ENCODE data around the gene PRKRIP1.

PRKRIP1 gene

GRCh38 chr7:102434039-102434486 lies 37.9 kb downstream of the PRKRIP1 start:
- no peaks in the 10 kb centered on the region for H3K79me1 ChIP-seq (ENCODE audit: low read length)
- no peak overlapping the region for H3K23ac ChIP-seq (ENCODE audit: low read length)
- H3K27ac ChIP-seq (ENCODE audit: low read depth, low read length): no peak overlapping the region
- peak overlapping the region; percentile 68 for H3K56ac ChIP-seq (ENCODE audit: low read length)
- H3K4ac ChIP-seq (ENCODE audit: low read depth, low read length): no peak overlapping the region
- no peak overlapping the region for H4K8ac ChIP-seq (ENCODE audit: low read depth, low read length)
- no peak for DNase-seq
- no peaks in the 10 kb centered on the region for H3K79me2 ChIP-seq (ENCODE audit: control insufficient read depth, insufficient read depth, low read length)
- H2BK5ac ChIP-seq (ENCODE audit: low read length): no peak overlapping the region
- H3K27me3 ChIP-seq (ENCODE audit: insufficient read depth, low read length, poor library complexity): no peaks in the 10 kb centered on the region
- peak overlapping the region; percentile 66 for H3K4me3 ChIP-seq (ENCODE audit: low read length)
- peaks cover 7% of the 10 kb centered on the region for H3K4me1 ChIP-seq (ENCODE audit: control insufficient read depth, low read depth, low read length)
- H3K9ac ChIP-seq (ENCODE audit: low read length): peak overlapping the region; percentile 74
- H3K4me2 ChIP-seq (ENCODE audit: low read length): peak overlapping the region; percentile 71
- no peaks in the 10 kb centered on the region for H3K36me3 ChIP-seq (ENCODE audit: control insufficient read depth, insufficient read depth, low read length)
- H4K5ac ChIP-seq (ENCODE audit: low read length): no peak overlapping the region
- no peak overlapping the region for H2BK15ac ChIP-seq (replicated peaks; ENCODE audit: low read depth)
- no peak overlapping the region for H2AK5ac ChIP-seq (ENCODE audit: low read length)
- WGBS (ENCODE audit: extremely low coverage, insufficient coverage, low lambda C conversion rate): no CpG with 5 or more reads among the region's 9 CpGs
- no peak overlapping the region for H2BK120ac ChIP-seq (ENCODE audit: low read depth, low read length)
- no peak overlapping the region for H3K18ac ChIP-seq (ENCODE audit: low read length)

- no CpG with 5 or more reads among the region's 10 CpGs for WGBS (ENCODE audit: extremely low coverage, insufficient coverage, low lambda C conversion rate)
- no peak for DNase-seq
- no peaks in the 10 kb centered on the region for H3K36me3 ChIP-seq (ENCODE audit: control insufficient read depth, insufficient read depth, low read length)
These were observed 40.0 kb downstream of the PRKRIP1 start for GRCh38 chr7:102436118-102436517.

DNA sequence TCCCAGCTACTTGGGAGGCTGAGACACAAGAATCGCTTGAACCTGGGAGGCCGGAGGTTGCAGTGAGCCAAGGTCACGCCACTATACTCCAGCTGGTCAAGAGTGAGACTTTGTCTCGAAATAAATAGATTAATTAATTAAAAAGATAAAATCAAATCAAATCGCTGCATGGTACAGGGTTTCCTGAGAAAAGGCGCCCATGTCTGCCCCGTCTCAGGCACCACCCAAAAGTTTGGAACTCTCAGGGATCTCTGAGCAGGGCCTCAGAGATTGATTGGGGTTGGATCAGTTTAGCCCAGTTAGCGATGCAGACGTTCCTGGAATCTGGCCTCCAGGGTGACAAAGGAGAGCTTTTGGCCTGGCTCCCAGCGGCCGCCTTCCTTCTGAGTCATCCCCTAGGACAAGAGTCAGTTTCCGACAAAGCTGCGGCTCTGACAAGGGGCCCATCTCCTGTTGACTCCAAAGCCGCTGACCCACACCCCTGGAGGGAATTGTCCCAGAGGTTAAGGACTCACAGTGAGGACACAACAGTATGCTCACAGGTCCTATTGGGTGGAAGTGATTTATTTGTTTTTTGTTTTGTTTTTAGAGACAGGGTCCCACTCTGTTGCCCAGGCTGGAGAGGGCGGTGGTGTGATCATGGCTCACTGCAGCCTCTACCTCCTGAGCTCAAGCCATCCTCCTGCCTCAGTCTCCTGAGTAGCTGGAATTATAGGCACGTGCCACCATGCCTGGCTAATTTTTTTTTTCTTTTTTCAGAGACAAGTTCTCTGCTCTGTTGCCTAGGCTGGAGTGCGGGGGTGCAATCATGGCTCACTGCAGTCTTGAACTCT lies 44.0 kb downstream of the PRKRIP1 start:
- DNase-seq: peak; percentile 89
- Histone ChIP-seq H4K8ac (ENCODE audit: low read depth, low read length) (no peak overlapping the region), H2BK5ac (ENCODE audit: low read length) (no peak overlapping the region), H3K79me1 (ENCODE audit: low read length) (no peaks in the 10 kb centered on the region), H3K36me3 (ENCODE audit: control insufficient read depth, insufficient read depth, low read length) (peaks cover 2% of the 10 kb centered on the region), H2BK120ac (ENCODE audit: low read depth, low read length) (no peak overlapping the region), H3K4me1 (ENCODE audit: control insufficient read depth, low read depth, low read length) (no peaks in the 10 kb centered on the region), H2BK15ac (replicated peaks; ENCODE audit: low read depth) (no peak overlapping the region), H3K27ac (ENCODE audit: low read depth, low read length) (peak overlapping the region; percentile 51), H3K18ac (ENCODE audit: low read length) (no peak overlapping the region), H3K4me2 (ENCODE audit: low read length) (no peak overlapping the region), H3K56ac (ENCODE audit: low read length) (no peak overlapping the region), H3K4me3 (ENCODE audit: low read length) (no peak overlapping the region), H3K4ac (ENCODE audit: low read depth, low read length) (no peak overlapping the region), H3K27me3 (ENCODE audit: insufficient read depth, low read length, poor library complexity) (no peaks in the 10 kb centered on the region), H3K79me2 (ENCODE audit: control insufficient read depth, insufficient read depth, low read length) (no peaks in the 10 kb centered on the region), H3K9ac (ENCODE audit: low read length) (no peak overlapping the region), H4K5ac (ENCODE audit: low read length) (no peak overlapping the region), H3K23ac (ENCODE audit: low read length) (no peak overlapping the region), H2AK5ac (ENCODE audit: low read length) (no peak overlapping the region)
- no CpG with 5 or more reads among the region's 17 CpGs for WGBS (ENCODE audit: extremely low coverage, insufficient coverage, low lambda C conversion rate)

More at GRCh38 chr7:102436118-102436517, 40.0 kb downstream of the PRKRIP1 start:
- Histone ChIP-seq H3K56ac (ENCODE audit: low read length) (no peak overlapping the region), H2AK5ac (ENCODE audit: low read length) (no peak overlapping the region), H3K18ac (ENCODE audit: low read length) (no peak overlapping the region), H3K79me2 (ENCODE audit: control insufficient read depth, insufficient read depth, low read length) (no peaks in the 10 kb centered on the region), H4K5ac (ENCODE audit: low read length) (no peak overlapping the region), H3K23ac (ENCODE audit: low read length) (no peak overlapping the region), H4K8ac (ENCODE audit: low read depth, low read length) (no peak overlapping the region), H2BK120ac (ENCODE audit: low read depth, low read length) (no peak overlapping the region), H2BK5ac (ENCODE audit: low read length) (no peak overlapping the region), H3K79me1 (ENCODE audit: low read length) (no peaks in the 10 kb centered on the region), H3K27me3 (ENCODE audit: insufficient read depth, low read length, poor library complexity) (no peaks in the 10 kb centered on the region), H3K4ac (ENCODE audit: low read depth, low read length) (no peak overlapping the region), H3K9ac (ENCODE audit: low read length) (no peak overlapping the region), H2BK15ac (replicated peaks; ENCODE audit: low read depth) (no peak overlapping the region), H3K4me3 (ENCODE audit: low read length) (no peak overlapping the region), H3K4me2 (ENCODE audit: low read length) (no peak overlapping the region), H3K27ac (ENCODE audit: low read depth, low read length) (no peak overlapping the region), H3K4me1 (ENCODE audit: control insufficient read depth, low read depth, low read length) (peaks cover 7% of the 10 kb centered on the region)

DNA sequence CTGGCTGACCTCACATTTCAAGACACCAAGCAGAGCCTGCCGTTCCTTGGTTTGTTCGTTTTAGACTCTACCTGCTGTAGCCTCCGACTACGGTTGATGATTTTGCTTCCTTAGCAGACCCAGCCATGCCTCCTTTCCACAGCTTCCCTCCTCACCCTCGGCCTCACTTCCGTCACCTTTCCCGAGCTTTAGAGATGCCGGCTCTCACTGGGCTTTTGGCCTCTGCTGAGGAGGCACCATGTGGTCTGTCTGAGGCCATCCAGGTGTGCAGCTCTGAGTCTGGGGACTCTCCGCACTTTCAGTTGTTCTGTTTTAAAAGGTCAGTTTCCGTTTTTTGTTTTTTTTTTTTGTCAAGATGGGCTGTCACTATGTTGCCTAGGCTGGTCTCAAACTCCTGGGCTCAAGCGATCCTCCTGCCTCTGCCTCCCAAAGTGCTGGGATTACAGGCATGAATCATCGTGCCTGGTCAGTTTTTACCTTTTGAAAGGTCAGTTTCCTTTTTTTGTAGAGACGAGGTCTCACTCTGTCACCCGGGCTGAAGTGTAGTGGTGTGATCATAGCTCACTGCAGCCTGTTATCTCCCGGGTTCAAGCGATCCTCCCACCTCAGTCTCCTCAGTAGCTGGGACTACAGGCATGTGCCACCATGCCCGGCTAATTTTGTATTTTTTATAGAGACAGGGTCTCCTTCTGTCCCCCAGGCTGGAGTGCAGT lies 49.0 kb downstream of the PRKRIP1 start:
- Histone ChIP-seq H3K4ac (ENCODE audit: low read depth, low read length) (no peak overlapping the region), H2BK15ac (replicated peaks; ENCODE audit: low read depth) (no peak overlapping the region), H4K8ac (ENCODE audit: low read depth, low read length) (no peak overlapping the region), H3K4me2 (ENCODE audit: low read length) (no peak overlapping the region), H3K23ac (ENCODE audit: low read length) (no peak overlapping the region), H3K4me3 (ENCODE audit: low read length) (no peak overlapping the region), H3K18ac (ENCODE audit: low read length) (no peak overlapping the region), H3K79me1 (ENCODE audit: low read length) (no peaks in the 10 kb centered on the region), H2AK5ac (ENCODE audit: low read length) (no peak overlapping the region), H4K5ac (ENCODE audit: low read length) (no peak overlapping the region), H3K27me3 (ENCODE audit: insufficient read depth, low read length, poor library complexity) (no peaks in the 10 kb centered on the region), H3K4me1 (ENCODE audit: control insufficient read depth, low read depth, low read length) (no peaks in the 10 kb centered on the region), H2BK120ac (ENCODE audit: low read depth, low read length) (no peak overlapping the region), H3K9ac (ENCODE audit: low read length) (no peak overlapping the region), H3K56ac (ENCODE audit: low read length) (no peak overlapping the region), H3K27ac (ENCODE audit: low read depth, low read length) (no peak overlapping the region), H3K36me3 (ENCODE audit: control insufficient read depth, insufficient read depth, low read length) (peaks cover 2% of the 10 kb centered on the region), H3K79me2 (ENCODE audit: control insufficient read depth, insufficient read depth, low read length) (no peaks in the 10 kb centered on the region), H2BK5ac (ENCODE audit: low read length) (no peak overlapping the region)
- no CpG with 5 or more reads among the region's 17 CpGs for WGBS (ENCODE audit: extremely low coverage, insufficient coverage, low lambda C conversion rate)
- DNase-seq: no peak

GRCh38 chr7:102445674-102446071 lies 49.5 kb downstream of the PRKRIP1 start:
- H3K4ac ChIP-seq (ENCODE audit: low read depth, low read length): no peak overlapping the region
- no peak overlapping the region for H3K9ac ChIP-seq (ENCODE audit: low read length)
- H3K27me3 ChIP-seq (ENCODE audit: insufficient read depth, low read length, poor library complexity): no peaks in the 10 kb centered on the region
- no peak overlapping the region for H3K18ac ChIP-seq (ENCODE audit: low read length)
- H2BK5ac ChIP-seq (ENCODE audit: low read length): no peak overlapping the region
- no peak overlapping the region for H2BK15ac ChIP-seq (replicated peaks; ENCODE audit: low read depth)
- no peak overlapping the region for H2BK120ac ChIP-seq (ENCODE audit: low read depth, low read length)
- no peaks in the 10 kb centered on the region for H3K4me1 ChIP-seq (ENCODE audit: control insufficient read depth, low read depth, low read length)
- H3K79me2 ChIP-seq (ENCODE audit: control insufficient read depth, insufficient read depth, low read length): no peaks in the 10 kb centered on the region
- no peak for DNase-seq
- H3K4me2 ChIP-seq (ENCODE audit: low read length): no peak overlapping the region
- WGBS (ENCODE audit: extremely low coverage, insufficient coverage, low lambda C conversion rate): no CpG with 5 or more reads among the region's 2 CpGs
- H2AK5ac ChIP-seq (ENCODE audit: low read length): no peak overlapping the region
- H4K5ac ChIP-seq (ENCODE audit: low read length): no peak overlapping the region
- peaks cover 2% of the 10 kb centered on the region for H3K36me3 ChIP-seq (ENCODE audit: control insufficient read depth, insufficient read depth, low read length)
- no peak overlapping the region for H3K23ac ChIP-seq (ENCODE audit: low read length)
- H4K8ac ChIP-seq (ENCODE audit: low read depth, low read length): no peak overlapping the region
- no peak overlapping the region for H3K27ac ChIP-seq (ENCODE audit: low read depth, low read length)
- no peak overlapping the region for H3K56ac ChIP-seq (ENCODE audit: low read length)
- H3K79me1 ChIP-seq (ENCODE audit: low read length): no peaks in the 10 kb centered on the region
- no peak overlapping the region for H3K4me3 ChIP-seq (ENCODE audit: low read length)
